WTC11 (cell line): ENCODE results near the gene PPP1R14B. TPM values are rescaled to one million over a fixed set of nuclear protein-coding genes. Genes with fewer than 3 reads are reported as not detected.

Experiments used
- ATAC-seq: fragments of 200-7000 bp; cut with Tn5 transposase; 2 replicates; pipeline ENCODE4 v1.10.0; 2021; ENCODE audit warnings: mild to moderate bottlenecking, moderate library complexity
- CTCF ChIA-PET: fragments of 300-600 bp; sonication (Branson Sonifier 250); formaldehyde crosslinking; loops from one replicate; lab custom pipeline; 2021; ENCODE audit warnings: antibody characterized with exemption; lab: Charles Lee
- POLR2A ChIA-PET: fragments of 350-600 bp; sonication (Branson Sonifier 250); formaldehyde crosslinking; loops from one replicate; lab custom pipeline; 2021; ENCODE audit warnings: antibody characterized with exemption; lab: Charles Lee
- DNase-seq: peaks from one replicate; pipeline ENCODE4 v3.0.0; 2021; ENCODE audit warnings: low spot score
- H3K27ac Mint-ChIP-seq: 2 replicates; pipeline ENCODE4 v1.8.0; 2021; ENCODE audit warnings: mixed read lengths
- H3K27me3 Mint-ChIP-seq: 2 replicates; pipeline ENCODE4 v1.8.0; 2021; ENCODE audit warnings: low read depth, mild to moderate bottlenecking, moderate library complexity, mixed read lengths
- H3K36me3 Mint-ChIP-seq: 2 replicates; pipeline ENCODE4 v1.8.0; 2021; ENCODE audit warnings: mixed read lengths
- H3K4me1 Mint-ChIP-seq: 2 replicates; pipeline ENCODE4 v1.8.0; 2022; ENCODE audit warnings: mixed read lengths
- H3K4me3 Mint-ChIP-seq: 2 replicates; pipeline ENCODE4 v1.8.0; 2021; ENCODE audit warnings: mild to moderate bottlenecking, moderate library complexity, mixed read lengths
- H3K9me3 Mint-ChIP-seq: 2 replicates; pipeline ENCODE4 v1.8.0; 2021; ENCODE audit warnings: mixed read lengths
- ARID4B ChIP-seq: sonication (generic); formaldehyde crosslinking; IDR thresholded peaks from 2 replicates; pipeline ENCODE4 v1.8.0; 2023; ENCODE audit warnings: missing genetic modification reagents, mild to moderate bottlenecking, borderline replicate concordance
- CBFB ChIP-seq: sonication (generic); formaldehyde crosslinking; IDR thresholded peaks from 2 replicates; pipeline ENCODE4 v1.8.1; 2022; ENCODE audit warnings: mild to moderate bottlenecking, low read depth, missing genetic modification reagents
- CREB1 ChIP-seq: sonication (generic); formaldehyde crosslinking; IDR thresholded peaks from 2 replicates; pipeline ENCODE4 v1.8.0; 2023; ENCODE audit warnings: mild to moderate bottlenecking, missing genetic modification reagents
- CREM ChIP-seq: sonication (generic); formaldehyde crosslinking; IDR thresholded peaks from 2 replicates; pipeline ENCODE4 v1.8.1; 2022; ENCODE audit warnings: mild to moderate bottlenecking, missing genetic modification reagents, moderate library complexity
- CTCF ChIP-seq: fragments of 200-600 bp; IDR thresholded peaks from 2 replicates; pipeline ENCODE4 v1.8.0; 2022; ENCODE audit warnings: antibody characterized with exemption
- ELF4 ChIP-seq: sonication (generic); formaldehyde crosslinking; IDR thresholded peaks from 2 replicates; pipeline ENCODE4 v1.8.1; 2022; ENCODE audit warnings: low read depth, mild to moderate bottlenecking, moderate library complexity, missing genetic modification reagents
- EMX1 ChIP-seq: fragments of 250-450 bp; sonication (Bioruptor Pico); IDR thresholded peaks from 2 replicates; pipeline ENCODE4 v1.8.0; 2021; ENCODE audit warnings: mild to moderate bottlenecking
- FOXK1 ChIP-seq: sonication (generic); formaldehyde crosslinking; IDR thresholded peaks from 2 replicates; pipeline ENCODE4 v1.8.0; 2022; ENCODE audit warnings: mild to moderate bottlenecking, moderate library complexity, missing genetic modification reagents
- HMGXB4 ChIP-seq: sonication (generic); formaldehyde crosslinking; IDR thresholded peaks from 2 replicates; pipeline ENCODE4 v1.8.1; 2023; ENCODE audit warnings: mild to moderate bottlenecking, moderate library complexity, missing genetic modification reagents
- JUN ChIP-seq: sonication (generic); formaldehyde crosslinking; IDR thresholded peaks from 2 replicates; pipeline ENCODE4 v1.8.0; 2023; ENCODE audit warnings: mild to moderate bottlenecking, missing genetic modification reagents
- MLX ChIP-seq: sonication (generic); formaldehyde crosslinking; IDR thresholded peaks from 2 replicates; pipeline ENCODE4 v1.8.1; 2023; ENCODE audit warnings: mild to moderate bottlenecking, missing genetic modification reagents, moderate library complexity
- MXD4 ChIP-seq: fragments of 250-450 bp; sonication (Bioruptor Pico); IDR thresholded peaks from 2 replicates; pipeline ENCODE4 v1.8.0; 2021; ENCODE audit warnings: mild to moderate bottlenecking, moderate library complexity, borderline replicate concordance
- MYBL2 ChIP-seq: sonication (generic); formaldehyde crosslinking; IDR thresholded peaks from 2 replicates; pipeline ENCODE4 v1.8.1; 2023; ENCODE audit warnings: mild to moderate bottlenecking, moderate library complexity, missing genetic modification reagents
- NFE2L1 ChIP-seq: sonication (generic); formaldehyde crosslinking; IDR thresholded peaks from 2 replicates; pipeline ENCODE4 v1.8.1; 2023; ENCODE audit warnings: missing genetic modification reagents
- NR3C1 ChIP-seq: sonication (generic); formaldehyde crosslinking; conservative IDR thresholded peaks from 2 replicates; pipeline ENCODE4 v1.8.1; 2023; ENCODE audit warnings: low read depth, mild to moderate bottlenecking, missing genetic modification reagents
- RELA ChIP-seq: sonication (generic); formaldehyde crosslinking; IDR thresholded peaks from 2 replicates; pipeline ENCODE4 v1.8.1; 2022; ENCODE audit warnings: missing genetic modification reagents, mild to moderate bottlenecking, borderline replicate concordance
- SP1 ChIP-seq: sonication (generic); formaldehyde crosslinking; conservative IDR thresholded peaks from 2 replicates; pipeline ENCODE4 v1.8.1; 2022; ENCODE audit warnings: missing genetic modification reagents
- ZNF281 ChIP-seq: sonication (generic); formaldehyde crosslinking; IDR thresholded peaks from 2 replicates; pipeline ENCODE4 v1.8.0; 2023; ENCODE audit warnings: mild to moderate bottlenecking, missing genetic modification reagents
- ZNF425 ChIP-seq: fragments of 250-450 bp; sonication (Bioruptor Pico); conservative IDR thresholded peaks from 2 replicates; pipeline ENCODE4 v1.9.0; 2021; ENCODE audit warnings: mild to moderate bottlenecking
- ZNF512 ChIP-seq: sonication (generic); formaldehyde crosslinking; IDR thresholded peaks from 2 replicates; pipeline ENCODE4 v1.8.1; 2022; ENCODE audit warnings: missing genetic modification reagents, borderline replicate concordance
- total RNA-seq: library from RNA; stranded (reverse); gene quantifications from 3 replicates; pipeline ENCODE4 v1.2.3, GENCODE V29; 2021

The PPP1R14B gene
- total RNA-seq, 1 experiment from 2014 or later, result 471 TPM

GRCh38 chr11:64241241-64241490, 5.6 kb downstream of the PPP1R14B start (continued):
- TF ChIP-seq MXD4 (CRISPR knock-in tag) (no peak), ZNF281 (CRISPR knock-in tag) (no peak), ZNF425 (CRISPR knock-in tag) (no peak), NFE2L1 (no peak), JUN (CRISPR knock-in tag) (no peak), CTCF (no peak), CREM (CRISPR knock-in tag) (no peak), ELF4 (no peak), EMX1 (CRISPR knock-in tag) (no peak), FOXK1 (CRISPR knock-in tag) (no peak)

- Mint-ChIP-seq H3K36me3 (peaks cover 12% of the 10 kb centered on the region), H3K27ac (peak within 1 kb of the TSS; percentile 100), H3K9me3 (no peaks in the 10 kb centered on the region), H3K4me3 (peak within 1 kb of the TSS; percentile 88), H3K4me1 (peaks cover 30% of the 10 kb centered on the region), H3K27me3 (no peaks in the 10 kb centered on the region)
- ChIA-PET POLR2A (interaction anchor here (0.6 to 1.2 kb wide), 9 partner anchors 9 to 77 kb away, joined by 3 to 9 read pairs (median 4); partner anchors contain the start of genes PRDX5, STIP1 and TRMT112), CTCF (interaction anchor here (0.6 to 3.8 kb wide), 15 partner anchors 10 to 321 kb away, joined by 3 to 50 read pairs (median 3); partner anchors contain the start of genes ESRRA, NUDT22, PLCB3 and PRDX5)
- DNase-seq, result peak; percentile 97
- ATAC-seq, result peak; percentile 57
- no peak for TF ChIP-seq HMGXB4 (CRISPR knock-in tag)
- no peak for TF ChIP-seq ARID4B
- TF ChIP-seq CREB1 (CRISPR knock-in tag), result peak; percentile 70; the same call in 1 of the 2 replicates
- TF ChIP-seq CBFB (CRISPR knock-in tag), result no peak
- no peak for TF ChIP-seq ZNF512 (CRISPR knock-in tag)
- no peak for TF ChIP-seq JUN (CRISPR knock-in tag)
- peak; percentile 95 for TF ChIP-seq CREM (CRISPR knock-in tag)
- TF ChIP-seq SP1, result peak; percentile 82
- no peak for TF ChIP-seq MLX (CRISPR knock-in tag)
- no peak for TF ChIP-seq RELA (CRISPR knock-in tag)
- no peak for TF ChIP-seq NR3C1
- 0 out of 2 replicates have a peak, but pooled peaks have one; percentile 79 for TF ChIP-seq MYBL2 (CRISPR knock-in tag)
These were observed 6.1 kb downstream of the PPP1R14B start, which contains the start of gene FKBP2 for GRCh38 chr11:64240435-64241240. Gene FKBP2, plus strand, starts transcription at chr11:64241095. Its CDS starts 1,293 bp downstream, at chr11:64242388.
